HG03139 (cell line): Measurements from ENCODE around the gene SPRR4.
"Not testable (repeated sequence)": the region's sequence is repeated elsewhere in the genome, so short reads cannot be mapped to it uniquely, and the experiment has no call there.

ENCODE experiments used
- ATAC-seq: cut with Tn5 transposase; IDR thresholded peaks from one replicate; pipeline ENCODE4 v1.9.1; 2021; ENCODE audit not compliant: unreplicated experiment

Gene SPRR4

DNA sequence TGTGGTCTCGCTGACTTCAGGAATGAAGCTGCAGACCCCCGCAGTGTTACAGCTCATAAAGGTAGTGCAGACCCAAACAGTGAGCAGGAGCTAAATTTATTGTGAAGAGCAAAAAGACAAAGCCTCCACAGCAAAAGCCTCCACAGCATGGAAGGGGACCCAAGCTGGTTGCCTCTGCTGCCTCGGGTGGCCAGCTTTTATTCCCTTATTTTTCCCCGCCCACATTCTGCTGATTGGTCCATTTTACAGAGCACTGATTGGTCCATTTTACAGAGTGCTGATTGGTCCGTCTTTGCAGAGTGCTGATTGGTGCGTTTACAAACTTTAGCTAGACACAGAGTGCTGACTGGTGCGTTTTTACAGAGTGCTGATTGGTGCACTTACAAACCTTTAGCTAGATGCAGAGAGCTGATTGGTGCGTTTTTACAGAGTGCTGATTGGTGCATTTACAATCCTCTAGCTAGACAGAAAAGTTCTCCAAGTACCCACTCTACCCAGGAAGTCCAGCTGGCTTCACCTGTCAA lies 40.8 kb downstream of the SPRR4 start:
- ATAC-seq, result not testable (repeated sequence)

DNA sequence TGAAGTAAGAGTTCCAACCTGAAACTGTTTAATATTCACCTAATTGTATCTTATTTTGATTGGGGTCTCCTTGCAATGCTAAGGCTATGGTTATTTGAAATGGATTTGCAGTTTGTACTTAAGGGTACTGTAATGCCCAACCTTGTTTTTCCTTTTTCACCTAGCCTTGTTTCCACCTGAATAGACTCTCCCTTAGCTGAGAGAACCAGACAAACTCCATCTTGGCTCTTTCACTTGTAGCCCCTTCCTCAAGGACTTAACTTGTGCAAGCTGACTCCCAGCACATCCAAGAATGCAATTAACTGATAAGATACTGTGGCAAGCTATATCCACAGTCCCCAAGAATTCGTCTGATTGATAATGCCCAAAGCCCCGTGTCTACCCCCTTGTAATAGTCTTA lies 51.4 kb downstream of the SPRR4 start:
- not testable (repeated sequence) for ATAC-seq
